Spinal cord (tissue), 10 donors: ENCODE measurements around the gene PRPF4. TPM values are rescaled to one million over a fixed set of nuclear protein-coding genes. Genes with fewer than 3 reads are reported as not detected.

Experiments used
- DNase-seq, 6 donors: peaks; one replicate each; pipeline versions ENCODE4 v3.0.0 to v3.0.0-alpha.2; 2013 to 2015; ENCODE audit warnings: low spot score in 6 of 6, low read depth in 4 of 6
- H3K27ac ChIP-seq: one replicate; pipeline ENCODE4 v1.5.1; 2013; ENCODE audit warnings: low read depth, low read length, control low read depth
- H3K27me3 ChIP-seq: one replicate; pipeline ENCODE4 v1.6.1; 2013; ENCODE audit warnings: low read length; ENCODE audit not compliant: control insufficient read depth, insufficient read depth
- H3K36me3 ChIP-seq: one replicate; pipeline ENCODE4 v1.6.1; 2013; ENCODE audit warnings: low read length; ENCODE audit not compliant: control insufficient read depth, insufficient read depth
- H3K4me1 ChIP-seq: one replicate; pipeline ENCODE4 v1.6.1; 2013; ENCODE audit warnings: low read length; ENCODE audit not compliant: control insufficient read depth, insufficient read depth
- H3K4me3 ChIP-seq: one replicate; pipeline ENCODE4 v1.5.1; 2013; ENCODE audit warnings: low read depth, low read length, control low read depth
- H3K9me3 ChIP-seq: one replicate; pipeline ENCODE4 v1.6.1; 2013; ENCODE audit warnings: low read length; ENCODE audit not compliant: control insufficient read depth, insufficient read depth
- WGBS: methylation state at CpG from one replicate; pipeline ENCODE4 v1.1.5; 2013; ENCODE audit warnings: missing lambda C conversion rate; ENCODE audit not compliant: insufficient coverage; 5-methylcytosine and 5-hydroxymethylcytosine counted together
- polyA plus RNA-seq, 2 donors: library from polyadenylated mRNA; unstranded; fragments of 120-200 nt; gene quantifications; one replicate each; pipeline ENCODE4 v1.2.1, GENCODE V29; 2013; ENCODE audit not compliant: insufficient read length in 2 of 2
- total RNA-seq, 2 donors: library from RNA; depleted of rRNA in 1 of 2; stranded (reverse); fragments of 120-200 nt in 1 of 2; fragments of >200 nt in 1 of 2; gene quantifications; one replicate each; pipeline versions ENCODE4 v1.2.3 to v1.2.4, GENCODE V29; 2013 to 2014
- donor health status: healthy.

The PRPF4 gene
- total and polyA plus RNA-seq, 4 donors = 22.5 to 30.6 (median 24.2) TPM

- no peaks in the 10 kb centered on the region for H3K27me3 ChIP-seq
- H3K4me1 ChIP-seq = no peaks in the 10 kb centered on the region
- no peak for DNase-seq
- no peaks in the 10 kb centered on the region for H3K36me3 ChIP-seq
- H3K4me3 ChIP-seq = no peak overlapping the region
- H3K27ac ChIP-seq = no peak overlapping the region
- no peaks in the 10 kb centered on the region for H3K9me3 ChIP-seq
- no CpG with 5 or more reads among the region's 1 CpG for WGBS
These were observed 31.1 kb downstream of the PRPF4 start for GRCh38 chr9:113306566-113306965.

- H3K27ac ChIP-seq = no peak overlapping the region
- no peaks in the 10 kb centered on the region for H3K4me1 ChIP-seq
- H3K36me3 ChIP-seq = no peaks in the 10 kb centered on the region
- H3K9me3 ChIP-seq = no peaks in the 10 kb centered on the region
- DNase-seq = no peak
- 73% methylated on average over 6 of the region's 8 CpGs for WGBS
- no peak overlapping the region for H3K4me3 ChIP-seq
- no peaks in the 10 kb centered on the region for H3K27me3 ChIP-seq
These were observed 32.0 kb downstream of the PRPF4 start for GRCh38 chr9:113307396-113307975.

GRCh38 chr9:113309204-113309813, 33.9 kb downstream of the PRPF4 start:
- WGBS = no CpG with 5 or more reads among the region's 2 CpGs
- Histone ChIP-seq H3K9me3 (no peaks in the 10 kb centered on the region), H3K27me3 (no peaks in the 10 kb centered on the region), H3K4me3 (no peak overlapping the region), H3K36me3 (no peaks in the 10 kb centered on the region), H3K4me1 (no peaks in the 10 kb centered on the region), H3K27ac (no peak overlapping the region)
- peak in 5 of 6 donors; percentile 7 to 77 (median 14) for DNase-seq

- H3K4me1 ChIP-seq = no peaks in the 10 kb centered on the region
- no peaks in the 10 kb centered on the region for H3K36me3 ChIP-seq
- no peak overlapping the region for H3K27ac ChIP-seq
- H3K9me3 ChIP-seq = no peaks in the 10 kb centered on the region
- no peak overlapping the region for H3K4me3 ChIP-seq
- no peak for DNase-seq
- WGBS = no CpG with 5 or more reads among the region's 3 CpGs
- no peaks in the 10 kb centered on the region for H3K27me3 ChIP-seq
These were observed 35.1 kb downstream of the PRPF4 start for GRCh38 chr9:113310538-113310937.

GRCh38 chr9:113311961-113312360, 36.5 kb downstream of the PRPF4 start:
- Histone ChIP-seq H3K4me3 (no peak overlapping the region), H3K27ac (no peak overlapping the region), H3K9me3 (no peaks in the 10 kb centered on the region), H3K36me3 (peaks cover 2% of the 10 kb centered on the region), H3K27me3 (no peaks in the 10 kb centered on the region), H3K4me1 (no peaks in the 10 kb centered on the region)
- peak in 1 of 6 donors; percentile 46 for DNase-seq
- no CpG with 5 or more reads among the region's 3 CpGs for WGBS

- no peaks in the 10 kb centered on the region for H3K27me3 ChIP-seq
- 65% methylated on average over 4 of the region's 5 CpGs for WGBS
- no peak for DNase-seq
- H3K4me3 ChIP-seq = no peak overlapping the region
- H3K36me3 ChIP-seq = peaks cover 2% of the 10 kb centered on the region
- H3K27ac ChIP-seq = no peak overlapping the region
- no peaks in the 10 kb centered on the region for H3K9me3 ChIP-seq
- no peaks in the 10 kb centered on the region for H3K4me1 ChIP-seq
These were observed 37.8 kb downstream of the PRPF4 start for GRCh38 chr9:113313261-113313660.

- Histone ChIP-seq H3K4me3 (no peak overlapping the region), H3K27ac (no peak overlapping the region), H3K36me3 (peaks cover 9% of the 10 kb centered on the region), H3K9me3 (no peaks in the 10 kb centered on the region), H3K27me3 (no peaks in the 10 kb centered on the region), H3K4me1 (no peaks in the 10 kb centered on the region)
- no peak for DNase-seq
These were observed 39.8 kb downstream of the PRPF4 start for GRCh38 chr9:113315231-113315630.

GRCh38 chr9:113316030-113316429, 40.6 kb downstream of the PRPF4 start:
- Histone ChIP-seq H3K36me3 (peaks cover 11% of the 10 kb centered on the region), H3K9me3 (no peaks in the 10 kb centered on the region), H3K27ac (no peak overlapping the region), H3K4me1 (no peaks in the 10 kb centered on the region), H3K27me3 (no peaks in the 10 kb centered on the region), H3K4me3 (no peak overlapping the region)
- DNase-seq = peak in 1 of 6 donors; percentile 25
- 57% methylated on average over 4 of the region's 4 CpGs for WGBS

- DNase-seq = no peak
- Histone ChIP-seq H3K4me1 (no peaks in the 10 kb centered on the region), H3K9me3 (no peaks in the 10 kb centered on the region), H3K4me3 (no peak overlapping the region), H3K36me3 (peaks cover 13% of the 10 kb centered on the region), H3K27me3 (no peaks in the 10 kb centered on the region), H3K27ac (no peak overlapping the region)
- no CpG with 5 or more reads among the region's 2 CpGs for WGBS
These were observed 42.3 kb downstream of the PRPF4 start for GRCh38 chr9:113317777-113318176.

GRCh38 chr9:113319054-113319453, 43.6 kb downstream of the PRPF4 start:
- no peak overlapping the region for H3K4me3 ChIP-seq
- H3K9me3 ChIP-seq = no peaks in the 10 kb centered on the region
- no peak overlapping the region for H3K27ac ChIP-seq
- no CpG with 5 or more reads among the region's 2 CpGs for WGBS
- H3K27me3 ChIP-seq = no peaks in the 10 kb centered on the region
- H3K4me1 ChIP-seq = no peaks in the 10 kb centered on the region
- no peak for DNase-seq
- H3K36me3 ChIP-seq = peaks cover 13% of the 10 kb centered on the region
